OCI-LY1 (cell line): Measurements from ENCODE around the gene TEX38.
"Not testable (repeated sequence)": the region's sequence is repeated elsewhere in the genome, so short reads cannot be mapped to it uniquely, and the experiment has no call there.

ENCODE experiments used
- H2AFZ ChIP-seq: fragments of 200-600 bp; sonication (generic), shearing (Covaris generic); 2 replicates; pipeline ENCODE4 v1.6.0; 2014; ENCODE audit warnings: antibody characterized with exemption, mild to moderate bottlenecking, low read length
- H3F3A ChIP-seq: fragments of 200-600 bp; sonication (generic), shearing (Covaris generic); 2 replicates; pipeline ENCODE4 v1.6.0; 2014; ENCODE audit warnings: mild to moderate bottlenecking, antibody characterized with exemption, low read length, moderate library complexity; ENCODE audit not compliant: insufficient read depth
- H3K27ac ChIP-seq: fragments of 200-600 bp; sonication (generic); 2 replicates; pipeline ENCODE4 v1.5.1; 2014; ENCODE audit warnings: low read length, mixed run types, mild to moderate bottlenecking, low read depth; ENCODE audit not compliant: poor library complexity, severe bottlenecking
- H3K27me3 ChIP-seq: fragments of 200-600 bp; sonication (generic); 2 replicates; pipeline ENCODE4 v1.6.0; 2014; ENCODE audit warnings: antibody characterized with exemption, mild to moderate bottlenecking, low read length, moderate library complexity; ENCODE audit not compliant: insufficient read depth
- H3K36me3 ChIP-seq: fragments of 200-600 bp; sonication (generic); 2 replicates; pipeline ENCODE4 v1.6.1; 2014; ENCODE audit warnings: mild to moderate bottlenecking, antibody characterized with exemption, low read length, moderate library complexity, mixed read lengths; ENCODE audit not compliant: insufficient read depth
- H3K4me1 ChIP-seq: fragments of 200-600 bp; sonication (generic); 2 replicates; pipeline ENCODE4 v1.5.1; 2014; ENCODE audit warnings: mild to moderate bottlenecking, low read length, moderate library complexity; ENCODE audit not compliant: insufficient read depth, severe bottlenecking
- H3K4me2 ChIP-seq: fragments of 200-600 bp; sonication (generic), shearing (Covaris generic); 2 replicates; pipeline ENCODE4 v1.6.1; 2014; ENCODE audit warnings: low read length
- H3K4me3 ChIP-seq: fragments of 200-600 bp; sonication (generic); 2 replicates; pipeline ENCODE4 v1.5.1; 2014; ENCODE audit warnings: low read length, low read depth, mild to moderate bottlenecking, mixed read lengths; ENCODE audit not compliant: poor library complexity, severe bottlenecking
- H3K79me2 ChIP-seq: fragments of 200-600 bp; shearing (Covaris generic); 2 replicates; pipeline ENCODE4 v1.6.1; 2016; ENCODE audit warnings: mixed run types, low read length, mixed read lengths; ENCODE audit not compliant: insufficient read depth
- H3K9ac ChIP-seq: fragments of 200-600 bp; sonication (generic), shearing (Covaris generic); 2 replicates; pipeline ENCODE4 v1.6.1; 2014; ENCODE audit warnings: mild to moderate bottlenecking, low read length, mixed read lengths
- H3K9me2 ChIP-seq: fragments of 200-600 bp; sonication (generic), shearing (Covaris generic); 2 replicates; pipeline ENCODE4 v1.6.1; 2014; ENCODE audit warnings: low read depth, mild to moderate bottlenecking, low read length, mixed read lengths
- H3K9me3 ChIP-seq: fragments of 200-600 bp; shearing (Covaris generic); 2 replicates; pipeline ENCODE4 v1.6.1; 2014; ENCODE audit warnings: low read length, mixed read lengths
- H4K20me1 ChIP-seq: fragments of 200-600 bp; sonication (generic), shearing (Covaris generic); 2 replicates; pipeline ENCODE4 v1.6.0; 2016; ENCODE audit warnings: mild to moderate bottlenecking, low read length; ENCODE audit not compliant: insufficient read depth
- EZH2 ChIP-seq: fragments of 200-600 bp; sonication (generic), shearing (Covaris generic); IDR thresholded peaks from 2 replicates; pipeline ENCODE4 v1.8.0; 2017; ENCODE audit warnings: borderline replicate concordance, mixed run types, mild to moderate bottlenecking, antibody characterized with exemption, low read length, moderate library complexity, mixed read lengths
- TF ChIP-seq, protein P1 (sequence below): fragments of 200-600 bp; sonication (generic), shearing (Covaris generic); IDR thresholded peaks from 2 replicates; pipeline ENCODE4 v1.5.1; 2017; ENCODE audit warnings: mild to moderate bottlenecking, antibody characterized with exemption, low read length, moderate library complexity, mixed read lengths

The TEX38 gene

DNA sequence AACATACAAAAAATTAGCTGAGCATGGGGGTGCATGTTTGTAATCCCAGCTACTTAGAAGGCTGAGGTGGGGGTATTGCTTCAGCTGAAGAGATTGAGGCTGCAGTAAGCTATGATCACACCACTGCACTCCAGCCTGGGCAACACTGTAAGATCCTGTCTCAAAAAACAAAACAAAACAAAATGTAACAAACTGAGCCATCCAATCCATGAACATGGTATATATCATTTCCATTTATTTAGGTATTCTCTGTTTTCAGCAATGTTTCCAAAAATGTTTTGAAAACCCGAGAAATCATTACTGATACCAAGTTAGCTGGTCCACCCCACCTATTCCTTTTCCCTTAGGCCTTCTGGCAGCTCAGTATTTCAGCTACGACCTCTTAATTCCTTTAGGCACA is 21.9 kb upstream of the TEX38 start:
- peaks cover 30% of the 10 kb centered on the region for H3K36me3 ChIP-seq
- H3K9me2 ChIP-seq, result no peaks in the 10 kb centered on the region
- TF ChIP-seq EZH2, result no peak
- TF ChIP-seq, protein P1, sequence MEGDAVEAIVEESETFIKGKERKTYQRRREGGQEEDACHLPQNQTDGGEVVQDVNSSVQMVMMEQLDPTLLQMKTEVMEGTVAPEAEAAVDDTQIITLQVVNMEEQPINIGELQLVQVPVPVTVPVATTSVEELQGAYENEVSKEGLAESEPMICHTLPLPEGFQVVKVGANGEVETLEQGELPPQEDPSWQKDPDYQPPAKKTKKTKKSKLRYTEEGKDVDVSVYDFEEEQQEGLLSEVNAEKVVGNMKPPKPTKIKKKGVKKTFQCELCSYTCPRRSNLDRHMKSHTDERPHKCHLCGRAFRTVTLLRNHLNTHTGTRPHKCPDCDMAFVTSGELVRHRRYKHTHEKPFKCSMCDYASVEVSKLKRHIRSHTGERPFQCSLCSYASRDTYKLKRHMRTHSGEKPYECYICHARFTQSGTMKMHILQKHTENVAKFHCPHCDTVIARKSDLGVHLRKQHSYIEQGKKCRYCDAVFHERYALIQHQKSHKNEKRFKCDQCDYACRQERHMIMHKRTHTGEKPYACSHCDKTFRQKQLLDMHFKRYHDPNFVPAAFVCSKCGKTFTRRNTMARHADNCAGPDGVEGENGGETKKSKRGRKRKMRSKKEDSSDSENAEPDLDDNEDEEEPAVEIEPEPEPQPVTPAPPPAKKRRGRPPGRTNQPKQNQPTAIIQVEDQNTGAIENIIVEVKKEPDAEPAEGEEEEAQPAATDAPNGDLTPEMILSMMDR, result no peak
- no peaks in the 10 kb centered on the region for H3K27me3 ChIP-seq
- no peak overlapping the region for H3K4me3 ChIP-seq
- no peaks in the 10 kb centered on the region for H4K20me1 ChIP-seq
- no peaks in the 10 kb centered on the region for H3K4me1 ChIP-seq
- no peak overlapping the region for H3K9ac ChIP-seq
- H3K79me2 ChIP-seq, result no peaks in the 10 kb centered on the region
- H3K27ac ChIP-seq, result no peak overlapping the region
- H3F3A ChIP-seq, result peaks cover 3% of the 10 kb centered on the region; the same call in 1 of the 2 replicates
- H3K4me2 ChIP-seq, result no peak overlapping the region
- peaks cover 9% of the 10 kb centered on the region; the same call in 1 of the 2 replicates for H3K9me3 ChIP-seq
- H2AFZ ChIP-seq, result no peak overlapping the region

DNA sequence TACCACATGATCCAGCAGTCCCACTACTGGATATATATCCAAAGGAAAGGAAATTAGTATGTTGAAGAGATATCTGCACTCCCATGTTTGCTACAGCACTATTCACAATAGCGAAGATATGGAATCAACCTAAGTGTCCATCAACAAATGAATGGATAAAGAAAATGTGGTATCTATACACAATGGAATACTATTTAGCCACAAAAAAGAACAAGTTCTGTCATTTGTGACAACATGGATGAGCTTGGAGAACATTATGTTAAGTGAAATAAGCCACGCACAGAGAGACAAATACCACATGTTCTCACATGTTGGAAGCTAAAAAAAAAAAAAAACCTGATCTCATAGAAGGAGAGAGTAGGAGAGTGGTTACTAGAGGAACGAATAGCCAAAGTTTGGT is 21.2 kb upstream of the TEX38 start:
- Histone ChIP-seq H3K27me3 (no peaks in the 10 kb centered on the region), H4K20me1 (no peaks in the 10 kb centered on the region), H3K4me2 (no peak overlapping the region), H3K36me3 (peaks cover 36% of the 10 kb centered on the region), H2AFZ (no peak overlapping the region), H3F3A (peaks cover 3% of the 10 kb centered on the region; the same call in 1 of the 2 replicates), H3K9ac (no peak overlapping the region), H3K4me3 (no peak overlapping the region), H3K9me3 (peaks cover 9% of the 10 kb centered on the region; the same call in 1 of the 2 replicates), H3K4me1 (no peaks in the 10 kb centered on the region), H3K9me2 (no peaks in the 10 kb centered on the region), H3K27ac (no peak overlapping the region), H3K79me2 (no peaks in the 10 kb centered on the region)
- TF ChIP-seq, protein P1, result no peak
- no peak for TF ChIP-seq EZH2

DNA sequence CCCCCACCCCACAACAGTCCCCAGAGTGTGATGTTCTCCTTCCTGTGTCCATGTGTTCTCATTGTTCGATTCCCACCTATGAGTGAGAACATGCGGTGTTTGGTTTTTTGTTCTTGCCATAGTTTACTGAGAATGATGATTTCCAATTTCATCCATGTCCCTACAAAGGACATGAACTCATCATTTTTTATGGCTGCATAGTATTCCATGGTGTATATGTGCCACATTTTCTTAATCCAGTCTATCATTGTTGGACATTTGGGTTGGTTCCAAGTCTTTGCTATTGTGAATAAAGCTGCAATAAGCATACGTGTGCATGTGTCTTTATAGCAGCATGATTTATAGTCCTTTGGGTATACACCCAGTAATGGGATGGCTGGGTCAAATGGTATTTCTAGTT is 20.5 kb upstream of the TEX38 start:
- H3K9ac ChIP-seq, H3K9me3 ChIP-seq, H2AFZ ChIP-seq, H3K27me3 ChIP-seq, H4K20me1 ChIP-seq, H3K79me2 ChIP-seq, H3K27ac ChIP-seq, H3K4me3 ChIP-seq, H3K9me2 ChIP-seq, H3F3A ChIP-seq, H3K4me2 ChIP-seq, H3K4me1 ChIP-seq: not testable (repeated sequence)
- peaks cover 43% of the 10 kb centered on the region for H3K36me3 ChIP-seq

DNA sequence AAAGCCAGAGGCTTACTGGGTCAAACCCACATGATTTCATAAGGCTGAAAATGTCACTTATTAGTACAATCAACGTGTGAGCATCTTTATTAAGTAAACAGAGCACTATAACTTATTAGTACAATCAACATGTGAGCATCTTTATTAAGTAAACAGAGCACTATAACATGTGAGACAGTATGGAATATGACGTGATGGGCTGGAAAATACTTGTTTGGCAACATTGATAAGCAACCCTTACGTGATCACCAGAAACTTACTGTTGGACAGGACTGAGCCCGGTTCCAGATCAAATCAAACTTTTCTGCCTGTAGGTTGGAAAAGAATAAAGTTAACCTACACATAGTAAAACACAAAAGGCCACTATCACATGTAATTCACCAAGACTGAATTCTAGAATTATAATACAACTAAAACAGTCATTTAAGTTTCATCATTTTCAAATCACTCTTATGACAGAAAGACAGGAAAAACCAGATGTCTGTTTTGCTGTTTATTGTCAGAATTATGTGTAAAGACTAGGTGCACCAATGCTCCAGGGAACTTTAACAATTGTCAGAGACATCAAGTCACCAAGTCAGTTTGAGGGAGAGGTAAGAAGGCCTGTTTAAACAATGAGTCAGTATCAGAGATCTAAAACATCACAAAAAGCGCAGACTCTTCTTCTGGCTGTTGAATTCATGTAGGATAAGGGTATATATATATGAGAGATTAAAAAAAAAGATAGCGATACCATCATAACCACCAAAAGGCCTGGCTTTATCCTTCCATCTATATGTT is 19.1 kb upstream of the TEX38 start:
- no peak overlapping the region for H3K4me2 ChIP-seq
- no peaks in the 10 kb centered on the region for H3K27me3 ChIP-seq
- no peaks in the 10 kb centered on the region for H4K20me1 ChIP-seq
- no peaks in the 10 kb centered on the region for H3K79me2 ChIP-seq
- H2AFZ ChIP-seq, result no peak overlapping the region
- peaks cover 52% of the 10 kb centered on the region for H3K36me3 ChIP-seq
- H3K4me1 ChIP-seq, result no peaks in the 10 kb centered on the region
- H3K9ac ChIP-seq, result no peak overlapping the region
- TF ChIP-seq, protein P1, result no peak
- TF ChIP-seq EZH2, result no peak
- H3K9me2 ChIP-seq, result no peaks in the 10 kb centered on the region
- H3K9me3 ChIP-seq, result peaks cover 9% of the 10 kb centered on the region; the same call in 1 of the 2 replicates
- H3F3A ChIP-seq, result no peaks in the 10 kb centered on the region
- no peak overlapping the region for H3K4me3 ChIP-seq
- no peak overlapping the region for H3K27ac ChIP-seq
